Stimulated activated CD4-positive, alpha-beta T cell treated with anti-CD3 and anti-CD28 coated beads, Interleukin-12 subunit alpha, Interleukin-12 subunit beta, amount 100 ng/mL, for 4 hours (primary cell): Measurements from ENCODE around the gene C9orf57.
"Not testable (repeated sequence)": the region's sequence is repeated elsewhere in the genome, so short reads cannot be mapped to it uniquely, and the experiment has no call there.

Experiments
- DNase-seq: peaks from one replicate; pipeline ENCODE4 v3.0.0-alpha.2; 2020

Gene C9orf57

DNA sequence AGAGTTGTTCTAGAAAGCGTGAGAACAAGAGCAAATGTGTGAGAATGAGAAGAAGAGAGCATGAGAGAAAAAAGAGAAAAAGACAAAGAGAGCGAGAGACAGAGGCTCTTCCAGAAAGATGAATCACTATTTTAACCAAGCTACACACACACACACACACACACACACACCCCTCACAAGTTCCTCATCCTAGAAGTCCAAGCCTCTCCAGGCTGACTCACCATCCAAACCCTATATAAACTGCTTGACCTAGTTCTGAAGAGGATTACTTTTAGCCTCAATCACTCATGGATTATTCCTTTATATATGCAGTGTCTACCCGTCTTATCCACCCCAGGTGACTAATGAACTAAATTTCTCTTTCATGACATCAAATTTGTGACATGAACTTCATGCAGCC lies 37.6 kb downstream of the C9orf57 start:
- no peak for DNase-seq

DNA sequence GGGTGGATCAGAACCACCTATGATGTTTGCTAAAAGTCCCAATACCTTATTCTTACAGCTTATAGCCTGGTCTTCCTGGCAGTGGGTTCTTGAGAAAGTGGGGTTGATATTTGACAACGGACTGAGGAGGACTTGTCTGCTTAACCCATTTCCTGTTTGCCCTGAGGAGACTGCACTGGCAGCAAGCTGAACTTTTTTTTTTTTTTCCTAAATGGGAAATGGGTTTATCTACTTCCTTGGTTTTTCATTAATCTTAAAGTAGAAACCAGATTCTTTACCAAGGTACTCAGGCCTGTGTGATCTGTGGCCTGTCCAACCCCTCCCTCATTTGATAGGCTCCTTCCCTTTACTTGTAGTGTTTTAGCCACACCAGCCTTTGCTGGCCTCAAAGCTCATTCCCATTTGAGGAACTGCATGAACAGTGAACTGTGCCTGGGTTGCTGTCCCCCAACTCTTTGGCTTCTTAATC lies 47.1 kb downstream of the C9orf57 start:
- DNase-seq: no peak

DNA sequence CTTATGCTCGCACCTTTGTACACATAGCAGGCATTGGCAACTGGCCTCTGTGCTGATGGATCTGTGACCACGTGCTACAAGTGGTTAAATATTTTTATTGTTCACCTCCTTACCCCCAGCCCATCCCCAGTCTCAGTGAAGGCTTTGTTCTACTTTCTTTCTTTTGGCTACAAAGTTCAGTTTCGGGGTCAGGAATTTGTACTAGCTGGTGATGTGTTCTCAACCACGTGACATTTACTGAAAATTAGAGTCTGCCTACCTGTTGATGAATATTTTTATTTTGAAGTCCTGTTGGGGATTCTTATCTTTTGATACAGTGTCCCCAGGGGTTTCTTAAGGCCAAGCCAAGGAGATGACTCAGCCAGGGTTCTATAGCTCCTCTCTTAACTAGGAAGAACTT lies 47.8 kb downstream of the C9orf57 start:
- DNase-seq: no peak

DNA sequence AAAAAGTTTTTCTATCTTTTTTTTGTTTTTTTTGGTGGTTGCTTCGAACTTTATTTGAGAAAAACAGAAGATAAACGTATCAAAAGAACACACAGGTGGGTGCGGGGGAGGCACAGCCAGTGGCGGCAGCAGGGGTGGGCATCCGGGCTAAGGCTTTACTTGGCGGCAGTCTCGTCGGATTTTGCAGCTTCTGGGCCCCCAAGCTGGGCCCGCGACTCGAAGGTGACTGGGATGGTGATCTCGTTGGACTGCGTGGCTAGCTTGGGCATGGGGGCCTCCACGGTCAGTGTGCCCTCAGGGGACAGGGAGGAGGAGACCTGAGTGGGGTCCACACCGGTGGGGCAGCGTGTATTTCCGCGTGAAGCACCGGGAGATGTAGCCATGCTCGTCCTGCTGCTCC lies 52.7 kb downstream of the C9orf57 start:
- DNase-seq: not testable (repeated sequence)

GRCh38 chr9:72006501-72006900 lies 53.9 kb downstream of the C9orf57 start:
- no peak for DNase-seq

GRCh38 chr9:72005451-72005850 lies 55.0 kb downstream of the C9orf57 start:
- DNase-seq: no peak
